ENCODE results near the gene DCP1B.

DNA sequence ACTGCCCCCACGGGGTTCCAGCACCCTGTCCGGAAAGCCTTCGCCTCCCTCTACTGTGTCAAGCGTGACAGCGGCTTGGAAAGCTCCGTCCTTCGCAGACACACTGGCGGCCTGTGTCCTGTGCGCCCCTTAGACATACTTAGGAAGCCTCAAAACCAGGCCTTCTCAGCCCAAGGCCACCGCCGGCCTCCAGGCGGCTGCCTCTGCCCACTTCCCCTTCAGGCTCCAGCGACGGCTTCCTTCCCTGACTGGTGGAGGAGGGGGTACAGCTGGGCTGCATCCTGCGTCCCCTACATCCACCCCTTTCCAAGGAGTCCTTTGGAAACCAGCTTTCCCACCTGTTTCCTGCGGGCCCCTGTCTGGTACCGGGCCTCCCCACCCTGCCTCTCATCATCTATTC is 83.3 kb downstream of the DCP1B start:
- TF ChIP-seq, protein P1, sequence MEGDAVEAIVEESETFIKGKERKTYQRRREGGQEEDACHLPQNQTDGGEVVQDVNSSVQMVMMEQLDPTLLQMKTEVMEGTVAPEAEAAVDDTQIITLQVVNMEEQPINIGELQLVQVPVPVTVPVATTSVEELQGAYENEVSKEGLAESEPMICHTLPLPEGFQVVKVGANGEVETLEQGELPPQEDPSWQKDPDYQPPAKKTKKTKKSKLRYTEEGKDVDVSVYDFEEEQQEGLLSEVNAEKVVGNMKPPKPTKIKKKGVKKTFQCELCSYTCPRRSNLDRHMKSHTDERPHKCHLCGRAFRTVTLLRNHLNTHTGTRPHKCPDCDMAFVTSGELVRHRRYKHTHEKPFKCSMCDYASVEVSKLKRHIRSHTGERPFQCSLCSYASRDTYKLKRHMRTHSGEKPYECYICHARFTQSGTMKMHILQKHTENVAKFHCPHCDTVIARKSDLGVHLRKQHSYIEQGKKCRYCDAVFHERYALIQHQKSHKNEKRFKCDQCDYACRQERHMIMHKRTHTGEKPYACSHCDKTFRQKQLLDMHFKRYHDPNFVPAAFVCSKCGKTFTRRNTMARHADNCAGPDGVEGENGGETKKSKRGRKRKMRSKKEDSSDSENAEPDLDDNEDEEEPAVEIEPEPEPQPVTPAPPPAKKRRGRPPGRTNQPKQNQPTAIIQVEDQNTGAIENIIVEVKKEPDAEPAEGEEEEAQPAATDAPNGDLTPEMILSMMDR (IDR thresholded peaks at IDR 0.05 in 8 of 11, conservative IDR thresholded peaks at IDR 0.05 in 3 of 11), result peak in 2 of 11 experiments; percentile 12 to 42
- TF ChIP-seq POLR2A (IDR thresholded peaks at IDR 0.05), result no peak
